HG03175 (cell line): ENCODE data around the gene PNLIPRP2.

ENCODE experiments used
- ATAC-seq: cut with Tn5 transposase; IDR thresholded peaks from one replicate; pipeline ENCODE4 v1.9.1; 2021; ENCODE audit warnings: mild to moderate bottlenecking, moderate library complexity; ENCODE audit not compliant: unreplicated experiment

PNLIPRP2 gene

GRCh38 chr10:116612107-116612769 is 8.5 kb upstream of the PNLIPRP2 start:
- no peak for ATAC-seq

- no peak for ATAC-seq
These were observed 7.3 kb upstream of the PNLIPRP2 start for GRCh38 chr10:116613471-116613870.

GRCh38 chr10:116614796-116615195 is 6.0 kb upstream of the PNLIPRP2 start:
- no peak for ATAC-seq

GRCh38 chr10:116615199-116615776 is 5.5 kb upstream of the PNLIPRP2 start:
- ATAC-seq, result no peak

GRCh38 chr10:116621476-116621875 is 723 bp downstream of the PNLIPRP2 start:
- no peak for ATAC-seq

- ATAC-seq, result no peak
These were observed 1.3 kb downstream of the PNLIPRP2 start for GRCh38 chr10:116621934-116622655.

- ATAC-seq, result no peak
These were observed 5.1 kb downstream of the PNLIPRP2 start for GRCh38 chr10:116625845-116626244.

- no peak for ATAC-seq
These were observed 6.1 kb downstream of the PNLIPRP2 start for GRCh38 chr10:116626815-116627214.

GRCh38 chr10:116627386-116627933 is 6.7 kb downstream of the PNLIPRP2 start:
- no peak for ATAC-seq

- ATAC-seq, result no peak
These were observed 8.6 kb downstream of the PNLIPRP2 start for GRCh38 chr10:116629340-116629739.

GRCh38 chr10:116630020-116630419 is 9.3 kb downstream of the PNLIPRP2 start:
- no peak for ATAC-seq

- ATAC-seq, result no peak
These were observed 11.1 kb downstream of the PNLIPRP2 start for GRCh38 chr10:116631871-116632295.

- ATAC-seq, result no peak
These were observed 12.0 kb downstream of the PNLIPRP2 start for GRCh38 chr10:116632596-116633215.

GRCh38 chr10:116633216-116633600 is 12.5 kb downstream of the PNLIPRP2 start:
- ATAC-seq, result no peak

- no peak for ATAC-seq
These were observed 13.6 kb downstream of the PNLIPRP2 start for GRCh38 chr10:116634126-116634975.

GRCh38 chr10:116636385-116636784 is 15.6 kb downstream of the PNLIPRP2 start:
- ATAC-seq, result no peak

GRCh38 chr10:116636976-116637375 is 16.2 kb downstream of the PNLIPRP2 start:
- ATAC-seq, result no peak

GRCh38 chr10:116637830-116638229 is 17.1 kb downstream of the PNLIPRP2 start:
- no peak for ATAC-seq

- no peak for ATAC-seq
These were observed 25.7 kb downstream of the PNLIPRP2 start for GRCh38 chr10:116646502-116646901.

GRCh38 chr10:116648903-116649302 is 28.1 kb downstream of the PNLIPRP2 start:
- no peak for ATAC-seq
